ENCODE results near the gene MLXIP.
"Not testable (repeated sequence)": the region's sequence is repeated elsewhere in the genome, so short reads cannot be mapped to it uniquely, and the experiment has no call there.

MLXIP gene

DNA sequence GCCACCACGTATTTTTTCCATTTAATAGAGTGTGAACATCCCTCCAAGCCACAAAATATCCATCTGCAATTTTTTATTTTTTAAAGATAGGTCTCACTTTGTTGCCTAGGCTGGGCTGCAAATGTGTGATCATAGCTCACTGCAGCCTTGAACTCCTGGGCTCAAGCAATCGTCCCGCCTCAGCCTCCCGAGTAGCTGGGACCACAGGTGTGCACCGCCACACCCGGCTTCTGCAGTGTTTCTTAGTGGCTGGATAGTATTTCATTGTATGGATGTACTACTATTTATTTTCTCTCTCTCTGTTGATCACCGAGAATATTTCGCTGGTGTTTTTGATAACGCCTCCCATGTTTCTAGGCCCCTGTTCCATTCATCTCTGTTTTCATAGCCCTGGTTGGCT, 17.5 kb downstream of the MLXIP start:
- no peak for DNase-seq (ENCODE audit: low read depth)

GRCh38 chr12:122096591-122097149, 18.1 kb downstream of the MLXIP start:
- no peak for DNase-seq (ENCODE audit: low read depth)

- DNase-seq (ENCODE audit: low read depth) = no peak
Observed at GRCh38 chr12:122097584-122097926, 19.0 kb downstream of the MLXIP start.

GRCh38 chr12:122097927-122098756, 19.6 kb downstream of the MLXIP start:
- DNase-seq (ENCODE audit: low read depth) = no peak

DNA sequence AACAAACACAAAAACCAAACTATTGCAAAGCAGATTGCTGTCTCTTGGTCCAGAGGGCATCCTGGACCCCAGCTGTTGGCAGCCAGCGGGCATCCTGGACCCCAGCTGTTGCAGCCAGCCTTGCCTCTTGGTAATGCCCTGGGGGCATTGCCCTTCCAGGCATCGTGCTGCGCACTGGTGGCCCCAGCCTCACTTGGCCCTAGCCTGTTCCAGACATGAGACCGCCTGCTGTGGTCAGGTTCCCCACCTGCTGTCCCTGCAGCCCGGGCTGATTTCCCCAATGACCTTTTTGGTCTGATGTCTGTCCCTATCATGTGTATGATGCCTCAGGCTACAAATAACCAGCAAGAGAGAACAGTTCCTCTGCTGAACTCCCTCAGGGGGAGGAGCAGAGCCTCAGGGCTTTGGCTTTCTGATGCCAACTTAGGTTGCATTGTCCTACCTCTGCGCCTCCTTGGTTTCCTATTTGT, 20.8 kb downstream of the MLXIP start:
- no peak for DNase-seq (ENCODE audit: low read depth)

GRCh38 chr12:122099856-122100255, 21.3 kb downstream of the MLXIP start:
- no peak for DNase-seq (ENCODE audit: low read depth)

DNA sequence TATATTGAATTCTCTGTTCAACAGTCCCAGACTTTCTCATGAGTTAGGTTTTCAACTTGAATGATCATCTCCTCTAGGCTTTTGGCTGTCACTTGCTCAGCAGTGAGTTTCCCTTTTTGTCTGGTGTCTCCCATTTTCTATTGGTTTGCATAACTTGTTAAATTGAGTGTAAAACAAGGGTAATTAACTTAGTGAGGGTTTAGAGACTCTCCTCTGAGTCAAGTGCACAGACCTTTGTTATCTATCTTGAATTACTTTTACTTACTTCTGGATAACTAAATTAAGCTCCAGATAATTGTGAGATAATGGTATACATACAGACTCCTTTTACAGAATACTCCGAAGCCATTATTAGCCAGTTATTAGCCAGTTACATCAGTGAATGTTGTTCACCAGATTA, 22.0 kb downstream of the MLXIP start:
- no peak for DNase-seq (ENCODE audit: low read depth)

- DNase-seq (ENCODE audit: low read depth) = no peak
Observed at GRCh38 chr12:122102331-122102730, 23.8 kb downstream of the MLXIP start.

DNA sequence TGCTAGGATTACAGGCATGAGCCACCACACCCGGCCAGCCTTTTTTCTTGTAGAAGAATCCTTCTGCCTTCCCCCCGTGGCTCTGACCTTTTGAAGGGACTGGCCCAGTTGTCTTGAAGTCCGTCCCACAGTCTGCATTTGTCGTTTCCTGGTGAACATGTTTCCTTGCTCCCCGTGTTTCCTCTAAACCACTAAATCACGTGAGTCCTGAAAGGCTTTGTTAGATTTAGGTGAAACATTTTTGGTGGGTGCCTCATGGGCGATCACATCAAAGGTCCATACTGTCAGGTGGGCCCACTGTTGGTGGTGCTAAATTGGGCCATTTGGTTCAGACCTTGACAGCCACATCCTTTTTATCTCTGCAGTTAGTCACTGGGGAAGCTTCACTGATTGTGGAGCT, 26.3 kb downstream of the MLXIP start:
- no peak for DNase-seq (ENCODE audit: low read depth)

- DNase-seq (ENCODE audit: low read depth) = not testable (repeated sequence)
Observed at GRCh38 chr12:122105496-122105895, 26.9 kb downstream of the MLXIP start.

DNA sequence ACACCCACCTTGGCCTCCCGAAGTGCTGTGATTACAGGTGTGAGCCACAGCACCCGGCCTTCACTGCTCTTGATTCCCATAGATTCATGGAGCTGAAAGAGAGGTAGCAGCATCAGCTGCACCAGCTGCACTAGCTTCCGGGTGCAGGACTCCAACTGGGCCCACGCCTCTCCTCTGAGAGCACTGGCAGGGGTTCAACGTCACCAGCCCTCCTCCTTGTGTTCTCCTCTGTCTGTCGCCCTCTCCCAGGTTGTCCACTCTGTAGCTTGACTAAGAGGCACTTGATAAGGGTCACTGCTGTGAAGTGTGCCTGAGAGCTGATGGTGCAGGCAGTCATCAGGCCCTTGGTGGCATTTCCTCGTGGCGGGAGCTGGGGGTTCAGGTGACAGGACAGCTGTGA, 28.3 kb downstream of the MLXIP start:
- DNase-seq (ENCODE audit: low read depth) = no peak

GRCh38 chr12:122107261-122107660, 28.7 kb downstream of the MLXIP start:
- DNase-seq (ENCODE audit: low read depth) = no peak

- DNase-seq (ENCODE audit: low read depth) = no peak
Observed at GRCh38 chr12:122111089-122111641, 32.6 kb downstream of the MLXIP start.

DNA sequence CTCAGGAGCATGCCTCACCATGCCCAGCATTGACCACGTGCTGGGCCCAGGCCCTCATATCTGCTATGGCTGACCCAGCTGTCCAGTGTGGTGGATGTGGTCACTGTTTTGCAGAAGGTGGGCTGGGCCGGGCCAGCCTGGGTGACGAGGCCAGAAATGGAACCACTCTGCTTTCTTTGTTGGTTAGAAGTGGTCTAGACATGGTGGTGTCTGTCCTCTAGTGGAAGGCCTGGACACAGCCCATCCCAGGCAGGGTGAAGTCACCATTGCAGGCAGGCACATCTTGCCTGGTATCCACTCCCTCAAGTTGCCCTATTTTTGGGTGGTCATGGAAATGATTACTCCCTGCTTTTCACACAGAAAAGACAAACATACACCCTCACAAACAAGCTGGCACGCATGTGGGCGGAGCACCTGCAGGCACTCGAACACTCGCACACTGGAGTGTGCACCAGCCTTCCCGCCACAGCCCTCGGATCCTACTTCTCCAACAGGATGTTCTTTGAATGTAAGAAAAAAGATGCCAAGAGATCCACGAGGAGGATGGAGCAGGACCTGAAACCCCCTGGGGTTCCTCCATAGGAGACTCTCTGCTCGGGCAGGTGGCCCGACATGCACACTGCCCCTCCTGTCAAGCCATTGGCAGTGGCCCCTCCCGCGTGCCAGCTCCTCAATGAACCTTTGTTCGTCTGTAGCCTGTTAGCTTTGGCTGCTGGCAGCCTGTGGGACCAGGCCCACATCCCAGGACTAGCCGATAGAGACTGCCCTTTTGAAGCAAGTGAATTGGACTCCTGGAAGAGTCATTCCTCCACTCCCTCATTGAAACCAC, 38.4 kb downstream of the MLXIP start:
- no peak for DNase-seq (ENCODE audit: low read depth)

DNA sequence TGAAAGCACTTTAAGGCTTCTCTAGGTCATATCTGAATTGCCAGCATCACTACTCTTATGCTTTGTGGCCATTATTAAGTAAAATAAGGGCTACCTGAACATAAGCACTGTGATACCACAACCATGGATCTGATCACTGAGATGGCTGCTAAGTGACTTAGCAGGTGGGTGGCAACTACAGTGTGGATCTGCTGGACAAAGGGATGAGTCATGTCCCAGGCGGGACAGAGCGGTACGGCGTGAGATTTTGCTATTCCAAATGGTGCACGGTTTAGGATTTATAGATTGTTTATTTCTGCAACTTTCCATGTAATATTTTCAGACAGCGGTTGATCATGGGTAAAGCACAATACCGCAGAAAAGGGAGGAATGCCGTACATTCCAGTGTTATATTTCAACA, 39.4 kb downstream of the MLXIP start:
- no peak for DNase-seq (ENCODE audit: low read depth)

- not testable (repeated sequence) for DNase-seq (ENCODE audit: low read depth)
Observed at GRCh38 chr12:122121341-122121740, 42.8 kb downstream of the MLXIP start.

- DNase-seq (ENCODE audit: low read depth) = no peak
Observed at GRCh38 chr12:122121745-122122144, 43.2 kb downstream of the MLXIP start.

DNA sequence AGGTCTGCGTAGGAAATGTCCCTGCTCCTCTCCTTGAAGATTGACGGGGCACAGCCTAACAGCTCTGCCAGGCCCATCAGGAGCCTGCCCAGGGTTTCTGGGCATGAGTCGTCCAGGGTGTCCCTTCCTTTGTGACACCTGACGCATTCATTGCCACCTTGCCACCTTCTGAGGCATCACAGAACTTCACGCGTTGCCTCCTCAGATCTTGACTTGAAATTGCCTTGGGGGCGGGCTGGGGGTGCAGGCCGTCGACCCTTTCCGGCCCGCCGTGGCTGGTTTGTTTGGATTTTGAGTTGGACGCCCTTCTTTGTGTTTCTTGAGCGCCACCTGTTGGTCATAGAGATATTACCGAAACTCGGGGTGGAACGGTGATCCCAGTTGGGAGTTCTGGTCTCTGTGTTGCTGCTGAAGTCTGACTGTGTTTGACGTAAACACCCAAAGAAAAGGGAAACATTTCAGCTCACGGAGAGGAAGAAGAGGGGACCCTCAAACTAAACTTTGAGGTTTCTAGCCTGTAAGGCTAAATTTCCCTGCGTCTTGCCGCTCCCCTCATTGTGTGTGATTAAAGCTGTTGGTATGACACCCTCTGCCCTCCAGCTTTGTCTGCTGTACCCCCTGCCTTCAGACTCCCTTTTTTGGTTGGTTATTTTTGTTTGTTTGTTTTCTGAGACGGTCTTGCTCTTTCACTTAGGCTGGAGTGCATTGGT, 44.6 kb downstream of the MLXIP start:
- peak; percentile 51 for DNase-seq (ENCODE audit: low read depth)

GRCh38 chr12:122123761-122124145, 45.2 kb downstream of the MLXIP start:
- no peak for DNase-seq (ENCODE audit: low read depth)

GRCh38 chr12:122124370-122124769, 45.8 kb downstream of the MLXIP start:
- no peak for DNase-seq (ENCODE audit: low read depth)

GRCh38 chr12:122125452-122126341, 47.1 kb downstream of the MLXIP start:
- no peak for DNase-seq (ENCODE audit: low read depth)
